ENCODE measurements around the gene PDCL3.

DNA sequence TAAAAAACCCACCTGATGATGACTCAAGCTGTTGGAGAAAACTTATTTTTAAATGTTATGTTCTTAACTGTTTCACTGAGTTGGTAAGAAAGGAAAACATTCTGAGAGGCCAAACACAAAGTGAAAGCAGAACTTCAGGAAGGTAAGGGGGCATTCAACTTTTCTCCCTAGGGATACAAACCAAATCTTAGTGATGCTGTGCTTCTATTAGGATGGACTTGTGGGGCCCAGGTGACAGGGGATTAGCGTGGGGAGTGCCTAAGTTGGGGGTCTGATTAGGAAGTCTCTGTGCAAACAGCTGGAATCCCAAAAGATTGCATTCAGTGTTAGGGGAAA, 18.5 kb downstream of the PDCL3 start:
- no peak for TF ChIP-seq EP300 (IDR thresholded peaks at IDR 0.05)
- TF ChIP-seq, protein P1, sequence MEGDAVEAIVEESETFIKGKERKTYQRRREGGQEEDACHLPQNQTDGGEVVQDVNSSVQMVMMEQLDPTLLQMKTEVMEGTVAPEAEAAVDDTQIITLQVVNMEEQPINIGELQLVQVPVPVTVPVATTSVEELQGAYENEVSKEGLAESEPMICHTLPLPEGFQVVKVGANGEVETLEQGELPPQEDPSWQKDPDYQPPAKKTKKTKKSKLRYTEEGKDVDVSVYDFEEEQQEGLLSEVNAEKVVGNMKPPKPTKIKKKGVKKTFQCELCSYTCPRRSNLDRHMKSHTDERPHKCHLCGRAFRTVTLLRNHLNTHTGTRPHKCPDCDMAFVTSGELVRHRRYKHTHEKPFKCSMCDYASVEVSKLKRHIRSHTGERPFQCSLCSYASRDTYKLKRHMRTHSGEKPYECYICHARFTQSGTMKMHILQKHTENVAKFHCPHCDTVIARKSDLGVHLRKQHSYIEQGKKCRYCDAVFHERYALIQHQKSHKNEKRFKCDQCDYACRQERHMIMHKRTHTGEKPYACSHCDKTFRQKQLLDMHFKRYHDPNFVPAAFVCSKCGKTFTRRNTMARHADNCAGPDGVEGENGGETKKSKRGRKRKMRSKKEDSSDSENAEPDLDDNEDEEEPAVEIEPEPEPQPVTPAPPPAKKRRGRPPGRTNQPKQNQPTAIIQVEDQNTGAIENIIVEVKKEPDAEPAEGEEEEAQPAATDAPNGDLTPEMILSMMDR (IDR thresholded peaks at IDR 0.05): no peak
- TF ChIP-seq POLR2AphosphoS5 (IDR thresholded peaks at IDR 0.05): no peak
